ENCODE measurements around the gene ADGRF5. TPM values are rescaled to one million over a fixed set of nuclear protein-coding genes. Genes with fewer than 3 reads are reported as not detected.

Gene ADGRF5
- total and polyA plus RNA-seq, 12 donors = 27.1 to 92.1 (median 35.4) TPM

DNA sequence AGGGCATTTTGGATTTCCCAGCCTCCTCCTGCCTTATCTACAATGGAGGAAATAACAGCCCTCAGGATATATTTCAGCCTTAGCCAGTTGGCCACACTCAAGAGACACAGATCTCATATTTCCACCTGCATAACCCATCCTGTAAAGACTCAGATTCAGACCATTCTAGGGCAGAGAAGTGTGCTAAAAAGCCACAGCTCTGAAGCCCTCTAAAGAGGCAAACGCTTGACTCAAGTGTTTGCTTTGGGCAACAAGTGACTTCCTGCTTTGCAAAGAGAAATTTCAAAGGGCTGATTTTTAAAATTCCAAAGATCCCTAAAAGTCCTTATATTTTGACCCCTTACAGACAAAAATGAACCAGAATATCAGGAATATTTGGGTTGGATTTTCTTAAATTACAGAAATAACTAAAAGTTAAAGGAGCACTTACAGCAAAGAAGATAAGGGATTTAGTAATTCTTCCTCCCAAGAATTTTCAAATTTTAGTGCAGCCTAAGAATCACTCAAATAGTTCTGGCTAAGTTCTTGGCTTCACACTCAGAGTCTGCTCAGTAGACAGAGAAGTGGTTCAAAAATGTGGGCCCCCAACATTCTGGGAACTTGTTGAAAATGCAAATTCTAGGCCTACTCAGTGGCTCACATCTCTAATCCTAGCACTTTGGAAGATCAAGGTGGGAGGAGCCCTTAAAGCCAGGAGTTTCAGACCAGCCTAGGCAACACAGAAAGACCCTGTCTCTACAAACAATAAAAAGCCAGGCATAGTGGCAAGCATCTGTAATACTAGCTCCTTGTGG lies 18.9 kb upstream of the ADGRF5 start:
- intact Hi-C loops (cut with DNase I) = no loop called here
- WGBS, 2 donors = 51 to 59% methylated on average over 1 of the region's 1 CpG
- TF ChIP-seq, protein P1, sequence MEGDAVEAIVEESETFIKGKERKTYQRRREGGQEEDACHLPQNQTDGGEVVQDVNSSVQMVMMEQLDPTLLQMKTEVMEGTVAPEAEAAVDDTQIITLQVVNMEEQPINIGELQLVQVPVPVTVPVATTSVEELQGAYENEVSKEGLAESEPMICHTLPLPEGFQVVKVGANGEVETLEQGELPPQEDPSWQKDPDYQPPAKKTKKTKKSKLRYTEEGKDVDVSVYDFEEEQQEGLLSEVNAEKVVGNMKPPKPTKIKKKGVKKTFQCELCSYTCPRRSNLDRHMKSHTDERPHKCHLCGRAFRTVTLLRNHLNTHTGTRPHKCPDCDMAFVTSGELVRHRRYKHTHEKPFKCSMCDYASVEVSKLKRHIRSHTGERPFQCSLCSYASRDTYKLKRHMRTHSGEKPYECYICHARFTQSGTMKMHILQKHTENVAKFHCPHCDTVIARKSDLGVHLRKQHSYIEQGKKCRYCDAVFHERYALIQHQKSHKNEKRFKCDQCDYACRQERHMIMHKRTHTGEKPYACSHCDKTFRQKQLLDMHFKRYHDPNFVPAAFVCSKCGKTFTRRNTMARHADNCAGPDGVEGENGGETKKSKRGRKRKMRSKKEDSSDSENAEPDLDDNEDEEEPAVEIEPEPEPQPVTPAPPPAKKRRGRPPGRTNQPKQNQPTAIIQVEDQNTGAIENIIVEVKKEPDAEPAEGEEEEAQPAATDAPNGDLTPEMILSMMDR (IDR thresholded peaks at IDR 0.05) = no peak

DNA sequence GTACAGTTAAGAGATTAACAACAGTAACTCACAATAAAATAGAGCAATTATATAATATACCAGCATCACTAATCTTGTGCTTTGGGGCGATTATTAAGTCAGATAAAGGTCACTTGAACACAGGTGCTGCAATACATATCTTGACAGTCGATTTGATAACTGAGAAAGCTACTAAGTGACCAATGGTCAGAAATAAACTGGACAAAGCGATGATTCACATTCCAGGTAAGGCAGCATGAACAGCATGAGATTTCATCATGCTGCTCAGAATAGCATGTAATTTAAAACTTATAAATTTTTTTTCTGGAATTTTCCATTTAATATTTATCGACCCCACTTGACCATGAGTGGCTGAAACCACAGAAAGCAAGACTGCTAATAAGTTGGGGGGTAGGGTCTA lies 15.9 kb upstream of the ADGRF5 start:
- Histone ChIP-seq H3K9me3 (no peaks in the 10 kb centered on the region), H3K4me1 (peaks cover 2 to 67% (median 21%) of the 10 kb centered on the region in 9 donors), H3K36me3 (no peaks in the 10 kb centered on the region), H3K27ac (peak overlapping the region in 2 of 10 donors; percentile 9 to 13), H3K4me3 (no peak overlapping the region), H3K27me3 (no peaks in the 10 kb centered on the region)
- intact Hi-C loops (cut with DNase I) = no loop called here
- ATAC-seq (no peak), DNase-seq (no peak)
- WGBS, 2 donors = 83 to 86% methylated on average over 4 of the region's 4 CpGs
- TF ChIP-seq, protein P1 (IDR thresholded peaks at IDR 0.05) = no peak

More for the DNA sequence above, 18.9 kb upstream of the ADGRF5 start:
- no peaks in the 10 kb centered on the region for H3K9me3 ChIP-seq
- no peak overlapping the region for H3K4me3 ChIP-seq
- peaks cover 0 to 56% (median 16%) of the 10 kb centered on the region in 9 donors for H3K4me1 ChIP-seq
- no peaks in the 10 kb centered on the region for H3K36me3 ChIP-seq
- no peaks in the 10 kb centered on the region for H3K27me3 ChIP-seq
- H3K27ac ChIP-seq = peak overlapping the region in 3 of 10 donors; percentile 27 to 30 (median 28)
- no peak for DNase-seq
- ATAC-seq = no peak

DNA sequence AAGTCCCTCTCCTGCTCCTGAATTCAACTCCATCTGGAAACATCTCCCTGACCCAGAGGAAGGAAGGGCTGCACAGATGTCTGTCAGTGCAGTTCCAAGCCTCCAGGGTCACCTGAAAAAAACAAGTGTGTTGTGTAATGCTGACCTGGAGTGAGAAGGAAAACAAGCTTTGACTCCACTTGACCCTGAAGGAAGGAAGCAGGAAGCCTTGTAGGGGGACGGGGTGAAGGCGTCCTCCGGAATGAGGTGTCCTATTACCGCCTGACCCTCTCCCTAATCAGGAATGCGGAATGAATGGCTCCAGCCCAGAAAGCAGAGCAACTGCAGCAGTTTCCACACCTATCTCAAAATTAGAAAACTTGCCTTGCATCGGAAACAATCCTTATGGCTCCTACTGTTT lies 13.9 kb upstream of the ADGRF5 start:
- peak; percentile 66 to 84 (median 80) for ATAC-seq
- intact Hi-C loops (cut with DNase I) = no loop called here
- H3K36me3 ChIP-seq = no peaks in the 10 kb centered on the region

DNA sequence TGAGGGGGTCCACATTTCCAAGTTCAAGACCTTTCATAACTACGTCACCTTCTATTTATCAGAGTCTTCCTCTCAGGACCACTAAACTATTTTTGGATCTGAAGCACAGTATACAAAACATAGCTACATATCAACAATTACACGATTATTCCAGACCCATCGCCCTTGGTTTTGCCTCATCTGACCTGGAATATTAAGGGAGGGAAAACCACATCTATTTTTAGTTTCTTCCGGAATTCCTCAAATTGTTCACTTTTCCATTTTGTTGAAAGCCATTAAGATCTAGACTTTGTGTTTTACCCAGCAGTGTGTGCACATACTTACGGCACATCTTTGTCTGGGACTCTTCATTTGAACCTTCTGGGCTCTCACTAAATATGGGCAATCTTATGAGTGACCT lies 12.0 kb upstream of the ADGRF5 start:
- no peak overlapping the region for H3K4me3 ChIP-seq
- DNase-seq = no peak
- TF ChIP-seq, protein P1 (IDR thresholded peaks at IDR 0.05) = no peak
- WGBS, 2 donors = 63 to 64% methylated on average over 5 of the region's 5 CpGs
- H3K27me3 ChIP-seq = no peaks in the 10 kb centered on the region
- intact Hi-C loops (cut with DNase I) = no loop called here
- H3K4me1 ChIP-seq = peaks cover 2 to 63% (median 21%) of the 10 kb centered on the region in 9 donors
- no peaks in the 10 kb centered on the region for H3K36me3 ChIP-seq
- ATAC-seq = peak in 3 of 8 donors; percentile 18 to 31 (median 31)
- H3K27ac ChIP-seq = peak overlapping the region in 9 of 10 donors; percentile 15 to 83 (median 49)
- H3K9me3 ChIP-seq = no peaks in the 10 kb centered on the region

More for the DNA sequence above, 13.9 kb upstream of the ADGRF5 start:
- peaks cover 4 to 71% (median 21%) of the 10 kb centered on the region in 9 donors for H3K4me1 ChIP-seq
- peak overlapping the region in 8 of 10 donors; percentile 0 to 83 (median 66) for H3K27ac ChIP-seq
- WGBS, 2 donors = 54 to 65% methylated on average over 6 of the region's 6 CpGs
- H3K4me3 ChIP-seq = no peak overlapping the region
- TF ChIP-seq, protein P1 (IDR thresholded peaks at IDR 0.05) = no peak
- no peak for DNase-seq
- no peaks in the 10 kb centered on the region for H3K27me3 ChIP-seq
- no peaks in the 10 kb centered on the region for H3K9me3 ChIP-seq
